ENCODE results near the gene CEP104.

Gene CEP104

DNA sequence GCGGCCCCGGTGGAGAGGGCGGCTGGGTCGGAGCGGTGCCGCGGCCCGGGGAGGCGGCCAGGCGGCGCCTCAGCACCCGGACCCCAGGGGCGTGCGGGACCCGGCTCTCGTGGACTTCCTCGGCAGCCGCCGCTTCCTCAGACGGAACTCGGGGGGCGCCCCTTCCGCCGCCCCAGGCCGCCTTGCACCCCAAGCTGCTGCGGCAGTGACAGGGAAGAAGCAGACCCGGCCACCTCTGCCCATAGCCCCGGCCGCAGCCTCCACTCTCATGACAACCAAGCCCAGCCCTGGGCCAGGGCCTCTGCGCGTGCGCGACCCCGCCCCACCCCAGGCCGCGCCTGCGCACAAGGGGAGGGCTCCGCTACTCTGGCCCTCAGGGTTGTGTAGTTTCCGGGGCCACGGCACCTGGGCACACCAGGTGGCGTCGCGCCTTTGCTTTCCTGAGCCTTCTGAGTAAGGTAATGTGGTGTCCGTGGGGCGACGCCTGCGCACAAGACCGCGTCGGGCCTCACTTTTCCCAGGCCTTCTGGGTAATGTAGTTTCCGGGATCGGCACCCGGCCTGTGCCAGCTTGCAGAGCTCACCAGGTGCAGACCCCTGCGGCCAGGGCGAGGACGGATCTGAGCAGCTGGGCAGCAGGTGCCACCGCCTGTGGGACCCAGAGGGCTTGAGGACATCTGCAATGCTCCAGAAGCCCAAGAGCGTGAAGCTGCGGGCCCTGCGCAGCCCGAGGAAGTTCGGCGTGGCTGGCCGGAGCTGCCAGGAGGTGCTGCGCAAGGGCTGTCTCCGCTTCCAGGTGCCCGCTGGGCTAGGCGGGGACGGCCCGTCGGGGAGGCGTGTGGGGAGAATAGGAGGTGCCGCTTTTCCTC is at the start of gene CEP104, which contains the start of gene DFFB:
Gene CEP104, minus strand, starts transcription at position 289 of the 868 bp plus-strand sequence. CDS start 4,804 bp downstream, outside the sequence.
Gene DFFB, plus strand, starts transcription at position 554 of the 868 bp plus-strand sequence. Its CDS starts 128 bp downstream, at position 682.
- DNase-seq: peak; percentile 74 to 76

- DNase-seq: no peak
Observed at GRCh38 chr1:3906672-3907020, 49.6 kb upstream of the CEP104 start.

DNA sequence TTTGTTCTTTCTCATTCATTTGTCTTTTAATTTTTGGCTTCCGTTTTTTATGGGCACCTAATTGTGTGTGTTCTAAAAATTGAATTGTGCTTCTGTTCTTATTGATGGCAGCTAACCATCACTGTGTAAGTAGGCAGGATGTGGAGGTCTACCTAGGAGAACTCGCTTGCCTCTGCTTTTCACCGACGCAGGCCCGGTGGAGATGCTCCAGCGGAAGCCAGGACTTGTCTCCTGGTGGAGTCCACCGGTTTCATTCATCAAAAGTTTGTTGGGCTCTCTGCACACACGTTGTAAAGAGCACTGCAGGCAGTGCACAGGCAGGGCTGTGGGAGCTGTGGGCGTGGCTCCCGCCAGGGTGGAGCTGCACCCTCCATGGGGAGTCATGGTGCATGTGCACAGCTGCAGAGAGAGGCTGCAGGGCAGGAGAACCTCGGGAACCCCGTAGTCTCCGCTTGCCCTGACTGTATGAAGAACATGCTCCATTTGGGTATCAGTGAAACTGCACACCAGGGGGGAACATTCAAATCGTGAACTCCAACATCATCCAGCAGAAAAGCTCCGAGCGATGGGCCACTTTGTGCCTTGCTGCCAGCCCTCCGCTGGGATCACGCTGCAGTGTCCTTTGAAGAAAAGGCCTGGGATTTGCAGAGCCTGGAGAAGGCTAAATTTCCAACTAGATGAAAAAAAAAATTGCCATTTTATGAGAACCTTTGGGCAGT is 49.1 kb upstream of the CEP104 start:
- no peak for DNase-seq

- DNase-seq: no peak
Observed at GRCh38 chr1:3905266-3905952, 48.4 kb upstream of the CEP104 start.

GRCh38 chr1:3904843-3905185 is 47.8 kb upstream of the CEP104 start:
- no peak for DNase-seq

- no peak for DNase-seq
Observed at GRCh38 chr1:3904006-3904842, 47.2 kb upstream of the CEP104 start.

DNA sequence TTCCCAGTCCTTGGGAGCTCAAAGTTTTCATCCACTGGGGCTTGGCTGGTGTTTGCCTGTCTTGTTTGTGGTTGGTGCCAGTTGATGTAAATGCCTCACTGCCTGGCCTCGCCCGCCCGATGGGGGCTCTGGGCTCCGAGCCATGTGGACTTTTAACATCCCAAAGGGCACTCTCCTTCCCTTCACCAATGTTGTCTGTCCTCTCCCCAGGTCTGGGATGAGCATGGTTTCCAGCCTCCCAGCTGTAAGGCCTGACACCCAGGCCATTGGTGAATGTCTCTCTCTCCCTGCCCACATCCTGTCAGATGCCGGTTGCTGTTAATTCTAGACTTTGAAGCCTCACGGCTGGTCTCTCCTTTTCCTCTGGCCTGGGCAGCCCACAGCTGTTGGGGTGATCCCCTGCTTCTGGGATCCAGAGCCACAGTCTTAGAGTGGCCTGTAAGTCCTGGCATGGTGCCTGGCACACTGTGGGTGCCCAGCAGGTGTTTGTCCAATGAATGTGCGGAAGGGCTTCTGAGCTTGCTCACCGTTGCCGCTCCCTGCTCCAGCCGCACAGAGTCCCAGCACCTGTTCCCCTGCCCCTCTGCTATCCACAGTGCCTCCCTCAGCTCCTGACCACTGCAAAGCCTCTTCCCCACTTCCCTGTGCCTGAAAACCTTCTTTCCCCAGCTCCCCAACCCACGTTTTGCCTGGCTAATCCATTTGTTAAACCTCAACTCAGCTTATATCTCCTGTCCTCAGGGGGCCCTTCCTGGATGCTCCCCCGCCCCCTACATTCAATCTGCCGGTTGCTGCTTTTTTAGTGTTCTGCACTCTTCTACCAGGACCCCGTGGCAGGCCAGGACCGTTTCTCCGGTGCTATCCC is 46.4 kb upstream of the CEP104 start:
- no peak for DNase-seq

DNA sequence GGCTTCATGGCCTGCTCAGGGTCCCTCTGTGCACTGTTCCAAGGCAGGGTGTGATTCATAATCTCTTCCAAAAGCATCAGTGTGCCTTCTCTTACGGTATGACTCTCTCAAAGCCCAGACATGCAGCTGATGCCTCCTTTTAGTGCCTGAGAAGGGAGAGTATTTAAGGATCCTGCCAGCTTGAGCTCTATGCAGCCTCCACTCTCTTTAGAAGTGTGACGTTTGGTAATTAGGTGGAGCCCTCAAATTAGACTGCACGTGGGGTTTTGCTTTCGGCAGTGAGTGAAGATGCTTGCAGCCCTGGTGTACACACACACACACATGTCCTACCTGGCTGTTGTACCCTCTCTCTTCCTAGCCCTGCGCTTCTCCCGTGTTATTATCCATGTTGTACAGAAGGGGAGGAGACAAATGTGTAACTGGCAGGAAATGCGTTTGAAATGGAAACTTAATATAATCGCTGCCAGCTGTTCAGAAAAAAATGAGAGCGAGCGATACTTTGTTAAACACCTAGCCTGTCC is 45.6 kb upstream of the CEP104 start:
- no peak for DNase-seq

DNA sequence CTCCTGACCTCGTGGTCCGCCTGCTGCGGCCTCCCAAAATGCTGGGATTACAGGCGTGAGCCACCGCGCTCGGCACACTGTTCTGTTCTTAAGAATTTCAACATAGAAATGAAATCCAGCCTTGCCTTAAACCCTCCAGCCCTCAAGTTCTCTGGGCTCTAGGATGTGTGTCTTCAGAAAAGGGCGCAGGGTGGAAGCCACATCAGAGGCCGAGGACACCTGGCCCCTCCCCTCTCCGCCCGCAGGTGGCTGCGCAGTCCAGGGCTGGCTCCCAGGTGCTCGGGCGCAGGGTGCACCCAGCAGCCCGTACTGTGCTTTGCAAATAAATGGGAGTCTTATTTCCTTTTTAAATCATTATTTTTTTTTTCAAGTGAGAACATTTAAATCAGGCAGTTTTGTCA is 45.1 kb upstream of the CEP104 start:
- no peak for DNase-seq

DNA sequence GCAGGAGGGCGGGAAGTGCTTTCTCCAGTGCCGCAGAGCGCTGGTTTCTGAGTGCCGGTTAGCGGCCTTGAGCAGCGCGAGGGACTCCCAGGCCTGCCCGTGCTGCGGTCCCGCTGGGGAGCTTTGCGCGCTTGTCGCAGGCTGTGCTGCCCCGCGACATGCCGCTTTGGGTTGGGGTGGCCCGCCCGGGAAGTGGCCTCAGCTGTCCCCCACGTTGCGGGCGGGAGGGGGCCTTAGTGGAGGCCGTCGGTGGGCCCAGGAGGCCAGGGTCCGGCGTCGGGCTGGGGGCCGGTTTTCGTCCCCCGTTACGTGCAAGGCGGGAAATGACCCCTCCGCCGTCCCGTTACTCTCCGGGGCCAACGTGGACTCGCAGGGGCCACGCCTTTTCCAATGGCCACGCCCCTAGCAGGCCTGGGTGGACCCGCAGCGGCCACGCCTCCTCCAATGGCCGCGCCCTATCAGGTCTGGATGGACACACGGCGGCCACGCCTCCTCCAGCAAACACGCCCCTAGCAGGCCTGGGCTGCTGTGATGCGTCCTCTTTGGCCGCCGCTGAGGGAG is 44.0 kb upstream of the CEP104 start:
- DNase-seq: peak; percentile 79 to 88

DNA sequence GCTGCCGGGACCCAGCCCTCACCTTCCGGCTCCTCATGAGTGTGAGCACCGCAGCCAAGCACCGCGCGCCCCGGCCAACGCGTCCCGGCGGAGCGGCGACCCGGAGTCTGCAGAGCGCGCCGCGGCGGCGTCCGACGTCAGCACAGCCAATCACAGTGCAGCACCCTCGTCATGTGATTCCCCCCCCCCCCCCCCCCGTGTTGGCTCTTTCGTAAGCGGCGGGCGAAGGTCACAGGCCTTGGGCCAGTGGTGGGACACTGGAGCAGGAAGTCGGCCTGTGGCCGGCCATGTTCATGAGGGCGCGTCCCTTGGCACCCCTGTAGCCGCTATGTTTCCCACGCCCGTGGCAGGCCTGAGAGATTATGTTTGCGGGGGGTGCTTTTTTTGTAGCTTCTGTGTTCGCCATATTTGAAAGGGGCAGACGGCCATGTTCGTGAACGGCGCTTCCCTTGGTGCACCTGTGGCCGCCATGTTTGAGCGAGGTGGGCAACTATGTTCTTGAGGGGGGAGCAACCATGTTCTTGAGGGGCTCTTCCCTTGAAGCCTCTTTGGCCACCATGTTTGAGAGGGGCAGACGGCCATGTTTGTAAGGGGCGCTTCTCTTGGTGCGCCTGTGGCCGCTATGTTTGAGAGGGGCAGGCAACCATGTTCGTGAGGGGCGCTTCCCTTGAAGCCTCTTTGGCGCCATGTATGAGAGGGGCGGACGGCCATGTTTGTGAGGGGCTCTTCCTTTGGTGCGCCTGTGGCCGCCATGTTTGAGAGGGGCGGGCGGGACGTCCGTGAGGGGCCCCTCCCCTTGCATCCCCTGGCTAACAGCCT is 43.3 kb upstream of the CEP104 start, which contains the start of gene C1orf174:
Gene C1orf174, minus strand, starts transcription at position 123 of the 819 bp plus-strand sequence. Its CDS starts 86 bp downstream, at position 37.
- DNase-seq: peak; percentile 96 to 98

DNA sequence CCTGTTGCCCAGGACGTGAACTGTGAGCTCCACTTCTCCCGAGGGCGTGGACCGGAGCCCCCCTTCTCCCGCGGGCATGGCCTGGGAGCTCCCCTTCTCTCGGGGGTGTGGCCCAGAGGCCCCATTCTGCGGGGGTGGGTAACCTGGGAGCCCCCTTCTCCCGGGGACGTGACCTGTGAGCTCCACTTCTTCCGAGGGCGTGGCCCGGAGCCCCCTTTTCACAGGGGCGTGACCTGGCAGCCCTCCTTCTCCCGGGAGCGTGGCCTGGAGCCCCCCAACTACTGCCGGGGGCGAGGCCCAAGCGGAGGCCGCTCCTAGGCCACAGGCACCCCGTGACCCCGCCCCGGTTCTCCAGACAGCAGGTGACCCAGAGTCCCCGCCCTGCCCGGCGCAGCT is 42.7 kb upstream of the CEP104 start:
- DNase-seq: no peak

DNA sequence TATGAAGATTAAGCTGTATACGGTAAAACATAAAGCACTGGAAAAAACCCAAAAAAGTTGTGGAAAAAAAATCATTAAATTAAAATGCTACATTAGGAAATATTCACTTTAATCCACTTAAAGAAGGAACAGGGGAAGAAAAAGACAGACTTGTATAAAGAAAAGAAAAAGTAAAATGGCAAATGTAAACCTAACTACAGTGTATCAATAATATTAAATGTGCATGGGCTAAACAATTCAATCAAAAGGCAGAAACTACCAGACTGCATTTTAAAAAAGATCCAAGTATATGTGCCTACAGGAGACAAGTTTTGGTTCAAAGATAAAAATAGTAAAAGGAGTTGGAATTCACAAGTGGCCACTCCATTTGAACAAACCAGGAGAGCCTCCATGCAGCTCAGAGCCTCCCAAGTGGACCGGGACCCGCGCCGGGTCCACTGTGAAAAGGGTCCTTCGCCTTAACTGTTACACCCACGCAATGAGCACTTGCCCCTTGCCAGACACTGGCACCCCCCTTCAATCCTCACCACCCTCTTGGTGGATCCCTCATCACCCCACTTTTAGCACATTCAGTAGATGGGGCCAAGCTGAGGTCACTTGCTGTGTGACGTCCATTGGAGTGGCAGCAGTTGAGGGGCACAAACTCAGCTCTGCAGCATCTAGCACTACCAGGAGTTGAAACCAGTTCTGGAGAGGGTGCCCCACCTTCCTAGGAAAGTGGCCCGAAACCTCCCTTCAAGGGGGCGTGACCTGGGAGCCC is 42.2 kb upstream of the CEP104 start:
- DNase-seq: no peak

GRCh38 chr1:3898475-3898735 is 41.4 kb upstream of the CEP104 start:
- DNase-seq: no peak

GRCh38 chr1:3896396-3897000 is 39.5 kb upstream of the CEP104 start:
- no peak for DNase-seq

- DNase-seq: no peak
Observed at GRCh38 chr1:3895951-3896325, 38.9 kb upstream of the CEP104 start.

GRCh38 chr1:3895279-3895950 is 38.4 kb upstream of the CEP104 start:
- no peak for DNase-seq

GRCh38 chr1:3894626-3895278 is 37.7 kb upstream of the CEP104 start:
- DNase-seq: no peak
